AG04449 (cell line): ENCODE measurements around the gene HS2ST1.

Source experiments
- CTCF ChIA-PET: fragments of 350-600 bp; formaldehyde crosslinking; extraction: SDS; loops from one replicate; lab custom pipeline; 2021; ENCODE audit warnings: antibody characterized with exemption; lab: Yijun Ruan, JAX
- POLR2A ChIA-PET: fragments of 400-600, 350-600 bp; formaldehyde crosslinking; extraction: SDS; loops from one replicate; lab custom pipeline; 2020; ENCODE audit warnings: antibody characterized with exemption, inconsistent platforms; lab: Yijun Ruan, JAX
- DNase-seq: peaks from one replicate; pipeline ENCODE4 v3.0.0-alpha.2; 2010; ENCODE audit warnings: low read depth, low spot score
- H3K4me3 ChIP-seq: 2 replicates; pipeline ENCODE4 v1.5.1; 2011; ENCODE audit warnings: low read depth, mild to moderate bottlenecking, control low read depth, low read length
- TF ChIP-seq, protein P1 (sequence below): IDR thresholded peaks from one replicate; pipeline ENCODE4 v1.5.1; 2011; ENCODE audit warnings: mild to moderate bottlenecking, moderate library complexity, low read length, control low read depth, inconsistent platforms; ENCODE audit not compliant: insufficient read depth; ENCODE audit errors: missing control alignments

HS2ST1 gene

DNA sequence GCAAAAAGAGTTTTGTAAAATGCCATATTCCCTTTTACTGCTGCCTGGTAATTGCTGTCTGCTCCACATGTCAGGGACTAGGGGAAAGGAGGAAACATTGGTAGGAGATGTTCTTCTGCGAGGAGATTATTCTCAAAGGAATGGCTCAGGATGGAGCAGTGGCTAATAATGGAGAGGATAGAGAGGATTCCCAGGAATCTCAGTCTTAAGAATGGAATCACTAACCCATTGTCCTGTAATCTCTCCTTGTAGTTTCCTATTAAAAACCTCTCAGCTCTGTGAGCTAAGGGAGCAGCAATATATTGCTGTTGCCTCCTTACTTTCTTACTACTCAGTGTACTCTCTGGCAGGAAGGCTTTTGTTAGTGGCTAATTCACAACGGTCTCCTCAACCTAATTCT is 175.4 kb downstream of the HS2ST1 start:
- TF ChIP-seq, protein P1, sequence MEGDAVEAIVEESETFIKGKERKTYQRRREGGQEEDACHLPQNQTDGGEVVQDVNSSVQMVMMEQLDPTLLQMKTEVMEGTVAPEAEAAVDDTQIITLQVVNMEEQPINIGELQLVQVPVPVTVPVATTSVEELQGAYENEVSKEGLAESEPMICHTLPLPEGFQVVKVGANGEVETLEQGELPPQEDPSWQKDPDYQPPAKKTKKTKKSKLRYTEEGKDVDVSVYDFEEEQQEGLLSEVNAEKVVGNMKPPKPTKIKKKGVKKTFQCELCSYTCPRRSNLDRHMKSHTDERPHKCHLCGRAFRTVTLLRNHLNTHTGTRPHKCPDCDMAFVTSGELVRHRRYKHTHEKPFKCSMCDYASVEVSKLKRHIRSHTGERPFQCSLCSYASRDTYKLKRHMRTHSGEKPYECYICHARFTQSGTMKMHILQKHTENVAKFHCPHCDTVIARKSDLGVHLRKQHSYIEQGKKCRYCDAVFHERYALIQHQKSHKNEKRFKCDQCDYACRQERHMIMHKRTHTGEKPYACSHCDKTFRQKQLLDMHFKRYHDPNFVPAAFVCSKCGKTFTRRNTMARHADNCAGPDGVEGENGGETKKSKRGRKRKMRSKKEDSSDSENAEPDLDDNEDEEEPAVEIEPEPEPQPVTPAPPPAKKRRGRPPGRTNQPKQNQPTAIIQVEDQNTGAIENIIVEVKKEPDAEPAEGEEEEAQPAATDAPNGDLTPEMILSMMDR, result no peak
- POLR2A ChIA-PET, result no interaction called here
- H3K4me3 ChIP-seq, result no peak overlapping the region
- DNase-seq, result no peak
- CTCF ChIA-PET, result interaction anchor here (1.3 kb wide), 1 partner anchor 8 kb away, joined by 3 read pairs; no protein-coding TSS in a partner anchor

DNA sequence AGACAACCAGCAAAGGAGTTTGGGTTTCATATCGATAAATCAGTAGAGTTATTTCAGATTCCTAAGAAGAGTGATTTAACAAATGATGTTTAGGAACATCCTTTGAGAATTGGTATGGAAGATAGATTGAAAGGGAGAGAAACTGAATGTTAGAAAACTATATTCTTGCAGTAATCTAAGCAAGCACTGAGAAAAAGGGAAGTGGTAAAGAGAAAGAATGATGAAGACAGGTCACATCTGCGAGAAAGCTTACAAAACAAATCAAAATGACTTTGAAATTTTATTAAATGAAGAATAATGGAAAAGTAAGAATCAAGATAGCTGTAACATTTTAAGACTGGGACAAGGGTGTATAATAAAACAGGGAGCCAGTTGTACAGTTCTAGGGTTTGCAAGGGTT is 177.0 kb downstream of the HS2ST1 start:
- ChIA-PET CTCF (no interaction called here), POLR2A (no interaction called here)
- TF ChIP-seq, protein P1, result no peak
- no peak overlapping the region for H3K4me3 ChIP-seq
- no peak for DNase-seq

DNA sequence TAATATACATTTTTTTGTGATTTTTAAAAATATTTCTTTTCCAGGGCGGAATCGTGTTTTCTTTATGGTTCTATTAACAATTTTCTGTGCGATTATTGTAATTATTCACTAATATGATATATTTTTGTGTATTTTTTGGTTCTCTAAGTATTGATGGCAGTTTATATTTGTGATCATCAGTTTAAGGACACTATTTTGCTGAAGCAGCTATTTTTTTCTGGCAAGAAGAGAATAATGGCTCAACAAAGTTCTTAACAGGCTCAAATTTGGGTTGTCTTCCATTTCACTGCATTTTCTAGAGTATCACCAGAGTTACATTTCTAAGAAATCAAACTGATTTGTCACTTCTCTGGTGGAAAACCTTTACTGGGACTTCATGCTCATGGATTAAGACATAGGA is 178.4 kb downstream of the HS2ST1 start:
- ChIA-PET POLR2A (no interaction called here), CTCF (interaction anchor here (0.6 to 7.6 kb wide), 3 partner anchors 9 to 799 kb away, joined by 3 to 65 read pairs (median 3); partner anchors contain the start of gene SH3GLB1)
- H3K4me3 ChIP-seq, result no peak overlapping the region
- TF ChIP-seq, protein P1, result no peak
- no peak for DNase-seq

DNA sequence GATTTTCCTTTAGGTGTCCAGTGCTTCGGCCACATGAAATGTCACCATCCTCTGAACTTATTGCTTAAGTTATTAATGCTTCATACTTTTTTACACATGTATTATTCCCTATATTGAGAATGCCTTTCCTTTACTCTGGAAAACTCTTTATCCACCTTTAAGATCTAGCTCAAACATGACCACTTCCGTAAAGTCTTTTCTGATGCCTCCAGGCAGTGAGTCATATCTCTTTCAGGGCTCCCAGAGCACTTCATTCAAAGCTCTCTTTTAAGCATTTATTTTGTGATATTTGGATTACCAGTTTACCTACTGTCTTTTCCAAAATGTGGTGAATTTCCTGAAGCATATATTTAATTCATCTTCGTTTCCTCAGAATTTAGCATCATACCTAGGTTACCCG is 178.9 kb downstream of the HS2ST1 start:
- H3K4me3 ChIP-seq, result no peak overlapping the region
- POLR2A ChIA-PET, result no interaction called here
- CTCF ChIA-PET, result interaction anchor here (0.6 to 7.6 kb wide), 4 partner anchors 9 to 799 kb away, joined by 3 to 65 read pairs (median 3); partner anchors contain the start of gene SH3GLB1
- DNase-seq, result no peak
- TF ChIP-seq, protein P1, result no peak

DNA sequence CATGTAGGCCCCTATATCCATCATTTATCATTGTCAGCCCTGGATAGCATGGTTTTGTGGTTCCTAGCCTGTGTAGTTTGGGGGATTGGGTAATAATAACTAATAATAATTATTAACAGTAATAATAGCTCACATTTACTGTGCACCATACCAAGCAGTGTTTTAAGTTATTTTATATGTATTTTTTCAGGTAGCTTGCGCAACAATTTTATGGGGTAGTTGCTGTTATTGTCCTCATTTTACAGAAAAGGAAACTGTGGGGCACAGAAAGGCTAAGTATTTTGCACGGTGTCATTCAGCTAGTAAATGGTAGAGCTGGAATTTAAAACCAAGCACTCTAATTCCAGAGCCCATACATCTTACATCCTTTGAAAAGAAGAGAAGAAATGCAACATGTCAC is 179.8 kb downstream of the HS2ST1 start:
- CTCF ChIA-PET, result interaction anchor here (1.5 to 7.6 kb wide), 3 partner anchors 10 to 620 kb away, joined by 3 to 65 read pairs (median 4); no protein-coding TSS in a partner anchor
- H3K4me3 ChIP-seq, result no peak overlapping the region
- TF ChIP-seq, protein P1, result no peak
- no peak for DNase-seq
- POLR2A ChIA-PET, result no interaction called here

DNA sequence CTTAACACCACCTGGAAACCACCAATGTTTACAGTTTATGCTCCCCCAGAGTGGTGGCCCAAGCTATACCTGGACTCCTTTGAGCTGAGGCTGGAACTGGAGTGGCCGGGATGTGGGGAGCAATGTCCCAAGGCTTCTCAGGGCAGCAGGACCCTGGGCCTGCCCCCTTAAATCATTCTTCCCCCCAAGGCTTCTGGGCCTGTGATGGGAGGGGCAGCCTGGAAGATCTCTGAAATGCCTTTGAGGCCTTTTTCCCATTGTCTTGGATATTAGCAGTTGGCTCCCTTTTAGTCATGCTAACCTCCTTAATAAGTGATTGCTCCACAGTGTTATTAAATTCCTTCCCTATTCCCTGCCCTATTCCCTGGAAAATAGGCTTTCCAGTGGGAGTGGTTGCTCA is 185.8 kb downstream of the HS2ST1 start:
- TF ChIP-seq, protein P1, result no peak
- no peak overlapping the region for H3K4me3 ChIP-seq
- ChIA-PET POLR2A (no interaction called here), CTCF (no interaction called here)
- no peak for DNase-seq
